Calu3 (cell line): ENCODE data around the gene THBS2. TPM values are rescaled to one million over a fixed set of nuclear protein-coding genes. Genes with fewer than 3 reads are reported as not detected.

ENCODE experiments used
- BruUV-seq: library from RNA; stranded (reverse); fragments of 400-500 nt; replicated peaks from 2 replicates; lab custom pipeline; 2021; lab: Mats Ljungman, UMichigan
- CTCF ChIA-PET: fragments of 300-600 bp; sonication (Branson Sonifier 250); formaldehyde crosslinking; loops from one replicate; lab custom pipeline; 2022; ENCODE audit warnings: antibody characterized with exemption; lab: Charles Lee
- DNase-seq: peaks from one replicate; pipeline ENCODE4 v3.0.0; 2022
- H3K27ac Mint-ChIP-seq: one replicate; pipeline ENCODE4 v1.8.0; 2022; ENCODE audit warnings: mixed read lengths; ENCODE audit not compliant: unreplicated experiment
- H3K27me3 Mint-ChIP-seq: one replicate; pipeline ENCODE4 v1.8.0; 2022; ENCODE audit warnings: mixed read lengths; ENCODE audit not compliant: unreplicated experiment
- H3K36me3 Mint-ChIP-seq: one replicate; pipeline ENCODE4 v1.8.0; 2022; ENCODE audit warnings: mild to moderate bottlenecking, moderate library complexity, mixed read lengths; ENCODE audit not compliant: insufficient read depth, unreplicated experiment
- H3K4me1 Mint-ChIP-seq: one replicate; pipeline ENCODE4 v1.8.0; 2022; ENCODE audit warnings: mild to moderate bottlenecking, low read depth, mixed read lengths; ENCODE audit not compliant: unreplicated experiment
- H3K4me3 Mint-ChIP-seq: one replicate; pipeline ENCODE4 v1.8.0; 2022; ENCODE audit warnings: mild to moderate bottlenecking, low read depth, moderate library complexity, mixed read lengths; ENCODE audit not compliant: unreplicated experiment
- H3K9me3 Mint-ChIP-seq: one replicate; pipeline ENCODE4 v1.8.0; 2022; ENCODE audit warnings: low read depth, mixed read lengths; ENCODE audit not compliant: unreplicated experiment
- CTCF ChIP-seq: fragments of 200-600 bp; IDR thresholded peaks from one replicate; pipeline ENCODE4 v1.8.0; 2022; ENCODE audit warnings: antibody characterized with exemption; ENCODE audit not compliant: unreplicated experiment
- intact Hi-C: fragments of 100-400 bp; cut with micrococcal nuclease; formaldehyde crosslinking; loops from one replicate; pipeline ENCODE4 v1.10.0; 2022; ENCODE audit not compliant: unreplicated experiment
- total RNA-seq: library from RNA; stranded (reverse); gene quantifications from 2 replicates; pipeline ENCODE4 v1.2.3, GENCODE V29; 2022

Gene THBS2
- total RNA-seq, 1 experiment from 2014 or later, result not detected

- Mint-ChIP-seq H3K36me3 (no peaks in the 10 kb centered on the region), H3K27me3 (no peaks in the 10 kb centered on the region), H3K9me3 (no peaks in the 10 kb centered on the region), H3K27ac (no peak overlapping the region), H3K4me3 (no peak overlapping the region), H3K4me1 (no peaks in the 10 kb centered on the region)
- CTCF ChIA-PET, result interaction anchor here (0.6 kb wide), 1 partner anchor 26 kb away, joined by 4 read pairs; no protein-coding TSS in a partner anchor
- intact Hi-C loops, result no loop called here
- DNase-seq, result no peak
- no peak for TF ChIP-seq CTCF
- no TSS peak for BruUV-seq
Observed at GRCh38 chr6:169240591-169241390, 12.9 kb downstream of the THBS2 start.

GRCh38 chr6:169240125-169240524 lies 13.5 kb downstream of the THBS2 start:
- Mint-ChIP-seq H3K9me3 (peaks cover 3% of the 10 kb centered on the region), H3K4me3 (no peak overlapping the region), H3K4me1 (no peaks in the 10 kb centered on the region), H3K27me3 (no peaks in the 10 kb centered on the region), H3K27ac (no peak overlapping the region), H3K36me3 (no peaks in the 10 kb centered on the region)
- no TSS peak for BruUV-seq
- TF ChIP-seq CTCF, result no peak
- CTCF ChIA-PET, result interaction anchor here (0.6 kb wide), 1 partner anchor 25 kb away, joined by 4 read pairs; no protein-coding TSS in a partner anchor
- no peak for DNase-seq
- intact Hi-C loops, result no loop called here

- no peak for TF ChIP-seq CTCF
- H3K4me3 Mint-ChIP-seq, result no peak overlapping the region
- no TSS peak for BruUV-seq
- H3K4me1 Mint-ChIP-seq, result no peaks in the 10 kb centered on the region
- H3K9me3 Mint-ChIP-seq, result peaks cover 9% of the 10 kb centered on the region
- H3K27me3 Mint-ChIP-seq, result no peaks in the 10 kb centered on the region
- CTCF ChIA-PET, result no interaction called here
- no peak for DNase-seq
- no peak overlapping the region for H3K27ac Mint-ChIP-seq
- intact Hi-C loops, result no loop called here
- H3K36me3 Mint-ChIP-seq, result no peaks in the 10 kb centered on the region
Observed at GRCh38 chr6:169239181-169239580, 14.5 kb downstream of the THBS2 start.

GRCh38 chr6:169238766-169239165 lies 14.9 kb downstream of the THBS2 start:
- no peak for TF ChIP-seq CTCF
- no TSS peak for BruUV-seq
- CTCF ChIA-PET, result no interaction called here
- no peaks in the 10 kb centered on the region for H3K27me3 Mint-ChIP-seq
- no peak for DNase-seq
- H3K27ac Mint-ChIP-seq, result no peak overlapping the region
- H3K36me3 Mint-ChIP-seq, result no peaks in the 10 kb centered on the region
- intact Hi-C loops, result no loop called here
- H3K4me3 Mint-ChIP-seq, result no peak overlapping the region
- peaks cover 13% of the 10 kb centered on the region for H3K9me3 Mint-ChIP-seq
- H3K4me1 Mint-ChIP-seq, result no peaks in the 10 kb centered on the region
